ENCODE data around the gene PRR5L. TPM values are rescaled to one million over a fixed set of nuclear protein-coding genes. Genes with fewer than 3 reads are reported as not detected.

PRR5L gene
- total and polyA plus RNA-seq, 9 donors: 5.9 to 56.3 (median 22.1) TPM

GRCh38 chr11:36447514-36447913 is 151.4 kb downstream of the PRR5L start:
- TF ChIP-seq EP300 (IDR thresholded peaks at IDR 0.05) (no peak), POLR2A (IDR thresholded peaks at IDR 0.05) (no peak), CTCF (IDR thresholded peaks at IDR 0.05) (no peak)
- H3K4me1 ChIP-seq (ENCODE audit: insufficient read depth): peaks cover 15% of the 10 kb centered on the region
- no peak for DNase-seq
- intact Hi-C loops (cut with DNase I): no loop called here
- no peaks in the 10 kb centered on the region for H3K36me3 ChIP-seq
- H3K27ac ChIP-seq: no peak overlapping the region
- 36 to 58% (median 52%) methylated on average over 2 of the region's 2 CpGs for WGBS, 3 donors
- no peaks in the 10 kb centered on the region for H3K9me3 ChIP-seq
- no peaks in the 10 kb centered on the region for H3K27me3 ChIP-seq
- no peak overlapping the region for H3K4me3 ChIP-seq

- intact Hi-C loops (cut with DNase I): no loop called here
- Histone ChIP-seq H3K4me1 (ENCODE audit: insufficient read depth) (peaks cover 17% of the 10 kb centered on the region), H3K36me3 (no peaks in the 10 kb centered on the region), H3K4me3 (no peak overlapping the region), H3K9me3 (no peaks in the 10 kb centered on the region), H3K27me3 (no peaks in the 10 kb centered on the region), H3K27ac (no peak overlapping the region)
- no peak for DNase-seq
- TF ChIP-seq POLR2A (IDR thresholded peaks at IDR 0.05) (no peak), CTCF (IDR thresholded peaks at IDR 0.05) (no peak), EP300 (IDR thresholded peaks at IDR 0.05) (no peak)
- 52 to 65% (median 64%) methylated on average over 8 of the region's 8 CpGs for WGBS, 3 donors
Observed at GRCh38 chr11:36447947-36448346, 151.9 kb downstream of the PRR5L start.

GRCh38 chr11:36449561-36450096 is 153.5 kb downstream of the PRR5L start:
- H3K36me3 ChIP-seq: no peaks in the 10 kb centered on the region
- no peak for TF ChIP-seq POLR2A (IDR thresholded peaks at IDR 0.05)
- TF ChIP-seq CTCF (IDR thresholded peaks at IDR 0.05): no peak
- no peak for TF ChIP-seq EP300 (IDR thresholded peaks at IDR 0.05)
- H3K27ac ChIP-seq: no peak overlapping the region
- DNase-seq: peak in 1 of 5 donors; percentile 56
- H3K27me3 ChIP-seq: no peaks in the 10 kb centered on the region
- no peaks in the 10 kb centered on the region for H3K9me3 ChIP-seq
- peaks cover 17% of the 10 kb centered on the region for H3K4me1 ChIP-seq (ENCODE audit: insufficient read depth)
- 30 to 33% (median 33%) methylated on average over 5 of the region's 5 CpGs for WGBS, 3 donors
- no peak overlapping the region for H3K4me3 ChIP-seq
- intact Hi-C loops (cut with DNase I): loop anchor here in 1 of 4 donors (10.0 kb wide), 1 partner anchor 75 kb away; no protein-coding TSS in a partner anchor

GRCh38 chr11:36450110-36450572 is 154.1 kb downstream of the PRR5L start:
- Histone ChIP-seq H3K27ac (peak overlapping the region in 1 of 2 donors; percentile 12), H3K36me3 (no peaks in the 10 kb centered on the region), H3K27me3 (no peaks in the 10 kb centered on the region), H3K4me3 (no peak overlapping the region), H3K4me1 (ENCODE audit: insufficient read depth) (peaks cover 17% of the 10 kb centered on the region), H3K9me3 (no peaks in the 10 kb centered on the region)
- WGBS, 3 donors: 27 to 34% (median 34%) methylated on average over 3 of the region's 3 CpGs
- intact Hi-C loops (cut with DNase I): loop anchor here in 1 of 4 donors (10.0 kb wide), 1 partner anchor 75 kb away; no protein-coding TSS in a partner anchor
- no peak for DNase-seq
- TF ChIP-seq EP300 (IDR thresholded peaks at IDR 0.05) (no peak), CTCF (IDR thresholded peaks at IDR 0.05) (no peak), POLR2A (IDR thresholded peaks at IDR 0.05) (no peak)

All from ovary (tissue), 9 donors.